Spinal cord (tissue), 10 donors: ENCODE measurements around the gene HSPE1. TPM values are rescaled to one million over a fixed set of nuclear protein-coding genes. Genes with fewer than 3 reads are reported as not detected.
"Not testable (repeated sequence)": the region's sequence is repeated elsewhere in the genome, so short reads cannot be mapped to it uniquely, and the experiment has no call there.

Experiments used
- DNase-seq, 6 donors: peaks; one replicate each; pipeline versions ENCODE4 v3.0.0 to v3.0.0-alpha.2; 2013 to 2015; ENCODE audit warnings: low spot score in 6 of 6, low read depth in 4 of 6
- H3K27ac ChIP-seq: one replicate; pipeline ENCODE4 v1.5.1; 2013; ENCODE audit warnings: low read depth, low read length, control low read depth
- H3K27me3 ChIP-seq: one replicate; pipeline ENCODE4 v1.6.1; 2013; ENCODE audit warnings: low read length; ENCODE audit not compliant: control insufficient read depth, insufficient read depth
- H3K36me3 ChIP-seq: one replicate; pipeline ENCODE4 v1.6.1; 2013; ENCODE audit warnings: low read length; ENCODE audit not compliant: control insufficient read depth, insufficient read depth
- H3K4me1 ChIP-seq: one replicate; pipeline ENCODE4 v1.6.1; 2013; ENCODE audit warnings: low read length; ENCODE audit not compliant: control insufficient read depth, insufficient read depth
- H3K4me3 ChIP-seq: one replicate; pipeline ENCODE4 v1.5.1; 2013; ENCODE audit warnings: low read depth, low read length, control low read depth
- H3K9me3 ChIP-seq: one replicate; pipeline ENCODE4 v1.6.1; 2013; ENCODE audit warnings: low read length; ENCODE audit not compliant: control insufficient read depth, insufficient read depth
- WGBS: methylation state at CpG from one replicate; pipeline ENCODE4 v1.1.5; 2013; ENCODE audit warnings: missing lambda C conversion rate; ENCODE audit not compliant: insufficient coverage; 5-methylcytosine and 5-hydroxymethylcytosine counted together
- polyA plus RNA-seq, 2 donors: library from polyadenylated mRNA; unstranded; fragments of 120-200 nt; gene quantifications; one replicate each; pipeline ENCODE4 v1.2.1, GENCODE V29; 2013; ENCODE audit not compliant: insufficient read length in 2 of 2
- small RNA-seq: library from RNA; depleted of rRNA; stranded (forward); fragments of <200 nt; gene quantifications from one replicate; pipeline ENCODE3, GENCODE V24; 2014; ENCODE audit warnings: low replicate concordance
- total RNA-seq, 2 donors: library from RNA; depleted of rRNA in 1 of 2; stranded (reverse); fragments of 120-200 nt in 1 of 2; fragments of >200 nt in 1 of 2; gene quantifications; one replicate each; pipeline versions ENCODE4 v1.2.3 to v1.2.4, GENCODE V29; 2013 to 2014
- donor health status: healthy.

The HSPE1 gene
- total and polyA plus RNA-seq, 4 donors: 89.6 to 233 (median 182) TPM

- Histone ChIP-seq H3K27ac (no peak overlapping the region), H3K4me3 (no peak overlapping the region), H3K36me3 (peaks cover 16% of the 10 kb centered on the region), H3K9me3 (no peaks in the 10 kb centered on the region), H3K27me3 (no peaks in the 10 kb centered on the region), H3K4me1 (no peaks in the 10 kb centered on the region)
- 81% methylated on average over 5 of the region's 5 CpGs for WGBS
- no peak for DNase-seq
These were observed 47.2 kb downstream of the HSPE1 start for GRCh38 chr2:197547163-197547900.

DNA sequence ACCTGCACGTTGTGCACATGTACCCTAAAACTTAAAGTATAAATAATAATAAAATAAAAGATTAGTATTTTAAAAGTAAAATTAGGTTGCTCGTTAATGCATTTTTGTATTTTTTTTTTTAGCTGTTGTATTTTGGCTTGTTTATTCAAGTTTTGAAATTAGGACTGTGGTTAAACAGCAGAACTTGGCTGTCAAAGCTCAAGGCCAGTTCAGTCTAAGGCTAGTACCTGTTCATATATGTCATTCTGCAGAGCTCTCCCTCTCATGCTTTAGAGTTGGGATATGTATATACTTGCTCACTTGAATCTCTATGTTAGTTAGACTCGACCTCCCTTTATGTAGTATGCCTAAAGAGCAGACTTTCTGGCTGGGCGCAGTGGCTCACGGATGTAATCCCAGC, 48.4 kb downstream of the HSPE1 start:
- H3K36me3 ChIP-seq: peaks cover 15% of the 10 kb centered on the region
- H3K9me3 ChIP-seq: no peaks in the 10 kb centered on the region
- no peak overlapping the region for H3K4me3 ChIP-seq
- H3K27ac ChIP-seq: no peak overlapping the region
- H3K27me3 ChIP-seq: no peaks in the 10 kb centered on the region
- DNase-seq: no peak
- 97% methylated on average over 3 of the region's 5 CpGs for WGBS
- H3K4me1 ChIP-seq: no peaks in the 10 kb centered on the region

DNA sequence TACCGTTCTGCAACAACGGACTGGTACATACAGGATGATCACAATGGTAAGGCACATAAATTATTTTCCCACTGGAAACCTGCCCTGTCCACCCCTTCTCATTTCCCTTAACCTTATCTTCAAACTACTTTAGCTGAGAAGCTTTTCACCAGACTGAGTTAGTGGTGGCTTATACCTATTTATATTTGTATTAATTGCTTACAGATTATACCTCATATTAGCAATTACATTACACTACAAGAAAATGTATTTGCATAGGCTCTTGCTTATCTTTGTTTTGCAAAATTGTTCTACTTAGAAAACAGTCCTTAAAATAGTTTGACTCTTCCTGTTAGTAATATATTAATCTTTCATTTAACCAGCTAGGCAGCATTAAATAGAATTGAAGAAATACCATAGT, 51.1 kb downstream of the HSPE1 start:
- H3K27me3 ChIP-seq, H3K4me1 ChIP-seq, H3K27ac ChIP-seq, DNase-seq, H3K4me3 ChIP-seq, H3K9me3 ChIP-seq: not testable (repeated sequence)
- H3K36me3 ChIP-seq: peaks cover 16% of the 10 kb centered on the region
- WGBS: no CpG with 5 or more reads among the region's 2 CpGs

Small RNAs within 50 kb of the gene (small RNA-seq; reads per million reads assigned to genes)
- gene AC020550.1: not detected

Other genes with a start within 250 kb of the HSPE1 start
- 10 to 100 TPM; 29.2 to 63.5 TPM for gene ANKRD44, start 189.6 kb upstream of the HSPE1 start, total RNA-seq
- 10 to 100 TPM; 25.9 to 33.8 TPM for gene ANKRD44, start 189.6 kb upstream of the HSPE1 start, polyA plus RNA-seq
- 100 to 1,000 TPM; 322 to 336 TPM for gene SF3B1, start 65.4 kb upstream of the HSPE1 start, total RNA-seq
- 100 to 1,000 TPM; 339 to 381 TPM for gene SF3B1, start 65.4 kb upstream of the HSPE1 start, polyA plus RNA-seq
- 10 to 100 TPM; 22.8 to 37.3 TPM for gene COQ10B, start 46.8 kb upstream of the HSPE1 start, total RNA-seq
- gene COQ10B, start 46.8 kb upstream of the HSPE1 start, polyA plus RNA-seq: 10 to 100 TPM; 19.9 to 22.7 TPM
- 100 to 1,000 TPM; 246 to 344 TPM for gene HSPD1, start 539 bp upstream of the HSPE1 start, total RNA-seq
- gene HSPD1, start 539 bp upstream of the HSPE1 start, polyA plus RNA-seq: 100 to 1,000 TPM; 316 to 362 TPM
- gene MOB4, start 15.7 kb downstream of the HSPE1 start, total RNA-seq: 10 to 100 TPM; 35.1 to 69.2 TPM
- 10 to 100 TPM; 46.3 to 62.6 TPM for gene MOB4, start 15.7 kb downstream of the HSPE1 start, polyA plus RNA-seq
- gene RFTN2, start 175.2 kb downstream of the HSPE1 start, total RNA-seq: 10 to 100 TPM; 76.5 to 81.9 TPM
- gene RFTN2, start 175.2 kb downstream of the HSPE1 start, polyA plus RNA-seq: 10 to 100 TPM; 72.2 to 81.2 TPM
- gene MARS2, start 205.0 kb downstream of the HSPE1 start, total RNA-seq: 1 to 10 TPM; 5.3 to 8.8 TPM
- gene MARS2, start 205.0 kb downstream of the HSPE1 start, polyA plus RNA-seq: 1 to 10 TPM; 5.1 to 7.6 TPM